Neutrophil (primary cell): Measurements from ENCODE around the gene ADORA3.
A peak's percentile ranks its signal among the peaks of the same experiment; 100 is the strongest.

Source experiments
- H3K27ac ChIP-seq: fragments of 200-600 bp; sonication (generic); 2 replicates; pipeline ENCODE4 v1.5.1; 2016; ENCODE audit warnings: mild to moderate bottlenecking, moderate library complexity
- H3K27me3 ChIP-seq: fragments of 200-600 bp; sonication (generic); 2 replicates; pipeline ENCODE4 v1.6.0; 2016; ENCODE audit warnings: mild to moderate bottlenecking
- H3K36me3 ChIP-seq: fragments of 200-600 bp; sonication (generic); 2 replicates; pipeline ENCODE4 v1.5.1; 2017
- H3K4me1 ChIP-seq, 2 experiments: fragments of 200-600 bp in 1 of 2; sonication (generic) in 1 of 2; 1 replicate in 1 of 2; 2 replicates in 1 of 2; pipeline versions ENCODE4 v1.5.1 to v1.6.1; 2013 to 2016; ENCODE audit warnings: low read depth in 1 of 2, low read length in 1 of 2, mild to moderate bottlenecking in 1 of 2, moderate library complexity in 1 of 2; ENCODE audit not compliant: control insufficient read depth in 1 of 2, insufficient read depth in 1 of 2
- H3K4me3 ChIP-seq, 2 experiments: fragments of 200-600 bp in 1 of 2; sonication (generic) in 1 of 2; 1 replicate in 1 of 2; 2 replicates in 1 of 2; pipeline ENCODE4 v1.5.1; 2013 to 2016; ENCODE audit warnings: low read depth in 1 of 2, low read length in 1 of 2, mild to moderate bottlenecking in 1 of 2, moderate library complexity in 1 of 2
- H3K9me3 ChIP-seq: fragments of 200-600 bp; sonication (generic); 2 replicates; pipeline ENCODE4 v1.5.1; 2016
- TF ChIP-seq, protein P1 (sequence below): fragments of 200-600 bp; sonication (generic); IDR thresholded peaks from 2 replicates; pipeline ENCODE4 v1.5.1; 2016; ENCODE audit warnings: antibody characterized with exemption

Gene ADORA3

DNA sequence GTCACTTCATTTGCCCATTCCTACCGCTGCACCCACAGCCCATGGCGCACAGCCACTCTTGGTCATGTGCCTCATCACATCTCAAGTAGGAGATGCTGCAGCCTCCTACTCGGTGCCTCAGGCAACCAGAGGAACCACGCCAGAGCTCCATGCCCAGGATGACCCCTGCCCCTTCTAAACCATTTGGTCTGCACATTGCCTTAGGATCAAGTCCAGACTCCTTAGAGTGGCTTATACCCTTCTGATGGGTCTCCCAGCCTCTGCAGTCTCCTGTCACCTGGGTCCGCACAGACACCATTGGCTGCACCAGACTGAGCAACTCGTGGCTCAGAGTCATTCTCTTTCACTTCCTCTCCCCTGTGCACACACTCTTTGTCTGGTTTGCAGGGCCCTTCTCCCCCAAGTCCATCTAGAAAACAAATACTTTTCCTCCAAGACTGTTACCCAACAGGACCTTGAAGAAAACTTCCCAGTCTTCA is 2.2 kb upstream of the ADORA3 start:
- Histone ChIP-seq H3K9me3 (no peaks in the 10 kb centered on the region), H3K4me3 (peak overlapping the region; percentile 13 to 63), H3K27ac (peak overlapping the region; percentile 100), H3K27me3 (no peaks in the 10 kb centered on the region), H3K36me3 (no peaks in the 10 kb centered on the region), H3K4me1 (peaks cover 73 to 74% of the 10 kb centered on the region in 2 experiments)
- TF ChIP-seq, protein P1, sequence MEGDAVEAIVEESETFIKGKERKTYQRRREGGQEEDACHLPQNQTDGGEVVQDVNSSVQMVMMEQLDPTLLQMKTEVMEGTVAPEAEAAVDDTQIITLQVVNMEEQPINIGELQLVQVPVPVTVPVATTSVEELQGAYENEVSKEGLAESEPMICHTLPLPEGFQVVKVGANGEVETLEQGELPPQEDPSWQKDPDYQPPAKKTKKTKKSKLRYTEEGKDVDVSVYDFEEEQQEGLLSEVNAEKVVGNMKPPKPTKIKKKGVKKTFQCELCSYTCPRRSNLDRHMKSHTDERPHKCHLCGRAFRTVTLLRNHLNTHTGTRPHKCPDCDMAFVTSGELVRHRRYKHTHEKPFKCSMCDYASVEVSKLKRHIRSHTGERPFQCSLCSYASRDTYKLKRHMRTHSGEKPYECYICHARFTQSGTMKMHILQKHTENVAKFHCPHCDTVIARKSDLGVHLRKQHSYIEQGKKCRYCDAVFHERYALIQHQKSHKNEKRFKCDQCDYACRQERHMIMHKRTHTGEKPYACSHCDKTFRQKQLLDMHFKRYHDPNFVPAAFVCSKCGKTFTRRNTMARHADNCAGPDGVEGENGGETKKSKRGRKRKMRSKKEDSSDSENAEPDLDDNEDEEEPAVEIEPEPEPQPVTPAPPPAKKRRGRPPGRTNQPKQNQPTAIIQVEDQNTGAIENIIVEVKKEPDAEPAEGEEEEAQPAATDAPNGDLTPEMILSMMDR: no peak

DNA sequence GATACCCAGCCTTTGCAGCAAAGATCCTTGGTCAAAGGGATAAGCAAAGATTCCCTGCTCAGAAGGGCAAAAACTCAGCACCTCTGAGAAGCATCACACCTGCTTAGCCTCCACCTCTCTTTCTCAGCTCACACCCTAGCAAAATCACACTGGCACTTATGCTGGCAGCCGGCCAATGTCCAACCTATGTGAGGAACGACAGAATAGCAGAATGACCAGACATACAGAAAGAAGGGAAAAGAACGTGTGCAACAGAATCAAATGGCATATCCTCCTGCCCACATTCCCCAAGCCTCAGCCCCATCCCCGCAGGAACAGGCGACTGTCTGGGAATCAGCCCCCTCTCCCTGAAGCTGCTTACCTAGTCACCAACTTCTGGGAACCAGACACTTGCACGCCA is 664 bp upstream of the ADORA3 start:
- Histone ChIP-seq H3K36me3 (no peaks in the 10 kb centered on the region), H3K9me3 (no peaks in the 10 kb centered on the region), H3K4me3 (peak overlapping the region; percentile 12 to 63), H3K4me1 (peaks cover 63 to 66% of the 10 kb centered on the region in 2 experiments), H3K27me3 (no peaks in the 10 kb centered on the region), H3K27ac (peak overlapping the region; percentile 100)
- TF ChIP-seq, protein P1: no peak

DNA sequence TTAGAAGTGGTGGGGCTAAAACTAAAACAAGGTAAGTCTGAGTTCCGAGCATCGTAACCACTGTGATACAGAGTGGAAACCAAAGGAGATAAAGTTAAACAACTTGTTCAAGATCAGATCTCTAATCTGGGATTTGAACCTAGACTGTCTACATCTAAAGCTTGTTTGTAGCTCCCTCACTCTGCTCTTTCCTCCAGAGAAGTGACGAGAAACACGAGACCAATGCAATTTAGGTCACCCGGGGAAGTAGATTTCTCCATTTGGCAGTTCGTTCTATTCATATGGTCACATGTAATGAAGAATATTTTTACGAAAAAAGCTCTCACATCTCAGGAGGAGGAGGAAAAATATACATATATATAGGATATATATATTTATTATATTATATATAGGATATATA is 1.8 kb downstream of the ADORA3 start:
- H3K4me3 ChIP-seq: no peak overlapping the region
- H3K9me3 ChIP-seq: no peaks in the 10 kb centered on the region
- TF ChIP-seq, protein P1: no peak
- no peak overlapping the region for H3K27ac ChIP-seq
- no peaks in the 10 kb centered on the region for H3K27me3 ChIP-seq
- peaks cover 40 to 41% of the 10 kb centered on the region in 2 experiments for H3K4me1 ChIP-seq
- no peaks in the 10 kb centered on the region for H3K36me3 ChIP-seq

DNA sequence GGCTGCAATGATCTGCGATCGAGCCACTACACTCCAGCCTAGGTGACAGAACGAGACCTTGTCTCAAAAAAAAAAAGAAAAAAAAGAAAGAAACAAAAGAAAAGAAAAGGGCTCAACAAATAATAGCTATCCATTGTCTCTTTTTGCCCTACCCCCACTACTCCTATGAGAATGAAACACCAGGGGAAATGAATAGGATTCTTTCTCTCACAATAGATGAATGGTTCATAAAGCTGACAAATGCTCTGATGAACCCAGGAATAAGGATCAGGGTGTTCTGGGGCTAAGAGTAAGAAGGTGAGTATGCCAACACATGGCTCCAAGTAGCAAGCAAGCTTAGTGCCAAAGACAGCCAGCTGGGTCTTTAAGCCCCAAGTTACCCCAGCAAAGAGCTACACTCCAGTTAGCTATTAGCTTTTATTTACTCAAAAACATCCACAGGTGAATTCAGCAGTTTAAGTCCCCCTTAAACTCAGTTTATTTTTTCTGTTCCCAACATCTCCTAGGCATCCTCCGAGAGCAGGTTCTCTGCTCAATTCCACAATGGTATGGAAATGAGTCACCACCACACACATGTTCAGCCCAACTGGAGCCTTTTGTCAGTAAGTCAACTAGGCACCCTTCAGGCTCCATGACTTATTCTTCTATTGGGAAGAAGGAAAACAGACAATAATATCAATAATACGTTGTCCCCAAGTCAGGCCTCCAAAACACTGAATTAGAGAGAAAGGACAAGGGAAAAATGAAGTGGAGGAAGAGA is 4.2 kb downstream of the ADORA3 start:
- H3K4me3 ChIP-seq: no peak overlapping the region
- no peaks in the 10 kb centered on the region for H3K36me3 ChIP-seq
- no peak overlapping the region for H3K27ac ChIP-seq
- no peaks in the 10 kb centered on the region for H3K9me3 ChIP-seq
- peaks cover 15 to 17% of the 10 kb centered on the region in 2 experiments for H3K4me1 ChIP-seq
- TF ChIP-seq, protein P1: no peak
- H3K27me3 ChIP-seq: no peaks in the 10 kb centered on the region

DNA sequence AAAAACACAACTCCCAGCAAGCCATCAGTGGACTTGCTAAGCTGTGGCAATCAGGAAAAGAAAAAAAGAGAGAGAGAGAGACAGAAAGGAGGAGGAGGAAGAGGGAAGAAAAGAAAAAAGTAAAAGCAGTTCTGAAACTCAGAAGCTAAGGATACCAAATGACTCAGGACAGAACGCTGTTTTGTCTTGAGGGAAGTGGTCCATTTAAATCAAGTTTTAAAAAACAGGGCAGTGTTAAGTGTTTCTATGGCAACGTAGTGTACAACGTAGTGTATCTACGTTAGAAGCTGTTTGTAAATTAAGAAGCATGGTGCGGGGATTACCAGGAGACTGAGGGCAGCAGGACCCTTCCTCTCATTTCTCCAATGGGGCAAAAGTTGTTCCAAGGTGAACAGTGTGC is 5.8 kb downstream of the ADORA3 start:
- peaks cover 0 to under 1% of the 10 kb centered on the region in 2 experiments for H3K4me1 ChIP-seq
- H3K36me3 ChIP-seq: no peaks in the 10 kb centered on the region
- no peak overlapping the region for H3K27ac ChIP-seq
- no peaks in the 10 kb centered on the region for H3K27me3 ChIP-seq
- no peak overlapping the region for H3K4me3 ChIP-seq
- no peaks in the 10 kb centered on the region for H3K9me3 ChIP-seq
- TF ChIP-seq, protein P1: no peak
